ENCODE results near the gene LMTK2.

LMTK2 gene

DNA sequence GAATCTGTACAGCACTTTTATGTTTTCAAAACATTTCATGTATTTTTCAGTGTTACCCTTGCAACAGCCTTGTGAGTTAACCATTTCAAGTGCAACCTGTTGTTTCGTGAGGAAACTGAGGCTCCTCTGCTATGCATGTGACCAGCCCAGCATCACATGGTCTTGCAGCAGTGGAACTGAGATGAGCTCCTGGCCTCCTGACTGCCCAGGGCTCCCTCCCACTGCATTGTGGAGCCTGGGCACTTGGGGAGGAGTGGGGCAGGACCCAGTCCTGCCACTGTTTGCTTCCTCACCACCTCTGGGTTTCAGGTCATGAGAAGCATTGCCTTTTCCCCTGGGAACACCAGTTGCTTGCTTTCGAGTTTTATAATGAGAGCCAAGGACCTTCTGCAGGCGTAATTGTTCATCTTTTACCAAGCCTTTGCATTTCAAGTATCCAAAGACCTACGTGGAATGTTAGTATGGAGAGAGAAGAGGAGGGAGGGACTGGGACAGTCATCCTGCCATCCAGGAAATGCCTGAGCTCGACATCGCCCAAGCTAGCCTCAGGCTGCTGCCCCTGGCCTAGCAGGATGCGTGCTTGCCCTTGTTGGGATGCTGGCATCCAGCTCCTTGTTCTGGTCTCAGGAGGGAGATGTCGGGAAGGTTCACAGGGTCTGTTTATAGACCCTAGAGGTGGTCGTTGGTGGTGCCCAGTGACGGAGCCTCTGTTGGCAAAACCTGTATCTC is 72.3 kb downstream of the LMTK2 start:
- DNase-seq = no peak

DNA sequence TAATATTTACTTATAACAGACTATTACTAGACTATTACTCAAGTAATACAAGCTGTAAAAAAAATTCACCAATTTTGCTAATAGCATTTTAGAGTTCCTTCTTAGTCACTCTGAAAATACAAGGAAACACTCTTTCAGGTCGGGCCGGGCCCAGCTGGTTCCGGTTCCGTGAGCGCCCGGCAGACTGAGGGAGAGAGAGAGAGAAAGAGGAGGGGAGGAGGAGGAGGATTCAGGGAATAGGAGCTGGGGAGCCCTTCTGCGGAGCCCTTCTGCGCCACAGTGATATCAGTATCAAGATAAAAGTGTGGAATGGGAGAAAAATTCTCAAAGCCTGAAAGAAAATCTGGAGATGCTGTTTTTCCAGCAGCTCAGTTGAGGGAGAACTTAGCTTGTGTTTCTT is 74.1 kb downstream of the LMTK2 start:
- no peak for DNase-seq

DNA sequence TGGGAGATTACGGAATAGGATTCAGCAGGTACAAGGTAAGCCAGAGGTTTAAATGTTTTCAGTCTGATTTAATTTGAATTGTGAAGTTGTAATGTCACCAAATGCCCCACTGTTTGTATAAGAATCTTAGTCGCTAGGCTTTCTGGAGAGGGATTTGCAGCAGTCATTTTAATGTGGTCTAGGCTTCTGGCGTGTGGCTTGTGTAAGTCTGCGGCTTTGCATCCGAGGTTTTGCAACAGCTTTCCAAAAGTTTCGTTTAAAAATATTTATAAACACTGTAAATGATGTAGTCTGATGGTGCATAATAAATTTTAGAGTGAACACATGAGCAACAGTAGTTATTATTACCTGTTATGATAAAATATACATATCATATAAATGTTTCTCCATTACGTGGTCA is 78.4 kb downstream of the LMTK2 start:
- DNase-seq = no peak

DNA sequence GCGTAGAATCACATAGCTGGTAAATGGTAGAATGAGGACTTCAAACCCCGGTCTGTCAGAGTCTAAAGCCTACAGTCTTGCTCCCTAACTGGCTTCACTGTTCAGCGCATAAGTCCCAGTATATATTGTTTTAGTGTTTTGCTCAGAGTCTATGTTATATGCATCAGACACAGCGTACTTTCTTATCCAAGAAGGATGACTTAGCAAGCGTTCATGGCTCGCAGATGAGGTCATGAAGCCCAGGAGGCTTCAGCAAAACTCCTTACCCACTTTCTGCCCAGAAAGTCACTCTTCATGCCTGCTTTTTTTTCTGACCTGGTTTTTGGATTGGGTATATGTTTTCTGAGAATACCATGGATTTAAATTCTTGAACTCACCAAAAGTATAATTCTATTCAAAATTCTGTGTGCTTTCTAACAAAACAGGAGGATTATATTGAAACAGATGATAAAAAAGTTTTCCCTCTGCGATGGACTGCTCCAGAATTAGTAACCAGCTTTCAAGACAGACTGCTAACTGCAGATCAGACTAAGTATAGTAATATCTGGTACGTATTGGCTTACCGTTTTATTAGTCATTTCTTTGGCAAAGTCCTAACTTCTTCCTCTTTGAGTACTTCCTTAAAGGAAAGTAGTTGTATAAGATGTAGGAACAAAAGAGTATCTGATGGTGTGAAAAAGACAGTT is 79.9 kb downstream of the LMTK2 start:
- DNase-seq = no peak

DNA sequence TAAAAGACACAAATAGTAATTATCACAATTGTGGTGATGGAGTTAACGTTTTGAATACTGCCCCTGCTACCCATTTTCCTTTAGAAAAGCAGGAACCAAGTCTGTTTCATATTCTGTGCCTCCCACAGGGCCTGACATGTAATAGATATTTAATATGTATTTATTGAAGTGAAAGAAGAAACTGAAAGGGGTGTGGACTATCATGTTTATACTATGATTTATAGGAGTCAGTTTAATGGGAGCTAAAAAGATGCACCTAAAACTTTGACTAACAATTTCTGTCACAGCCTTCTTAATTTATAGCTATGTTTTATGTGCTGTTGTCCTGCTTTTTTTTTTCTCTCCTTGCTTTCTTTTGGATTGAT is 80.5 kb downstream of the LMTK2 start:
- no peak for DNase-seq

DNA sequence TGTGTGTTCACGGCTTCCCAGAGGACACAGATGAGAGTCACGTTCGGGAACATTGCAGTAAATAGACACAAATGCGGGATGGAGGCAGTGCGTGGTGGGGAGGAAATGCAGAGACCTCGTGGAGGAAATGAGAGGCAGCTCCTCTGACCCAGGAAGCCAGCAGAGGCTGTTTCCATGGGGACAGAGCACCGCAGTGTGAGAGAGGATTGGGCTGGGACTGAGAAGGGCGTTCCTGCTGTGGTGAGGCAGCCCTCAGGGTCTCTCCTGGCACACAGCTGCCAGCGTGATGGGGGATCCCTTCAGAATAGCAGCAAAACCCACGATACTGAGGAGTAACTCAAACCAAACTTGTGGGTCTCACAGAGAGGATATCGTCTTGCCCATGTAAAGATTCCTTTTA is 82.9 kb downstream of the LMTK2 start:
- DNase-seq = no peak

DNA sequence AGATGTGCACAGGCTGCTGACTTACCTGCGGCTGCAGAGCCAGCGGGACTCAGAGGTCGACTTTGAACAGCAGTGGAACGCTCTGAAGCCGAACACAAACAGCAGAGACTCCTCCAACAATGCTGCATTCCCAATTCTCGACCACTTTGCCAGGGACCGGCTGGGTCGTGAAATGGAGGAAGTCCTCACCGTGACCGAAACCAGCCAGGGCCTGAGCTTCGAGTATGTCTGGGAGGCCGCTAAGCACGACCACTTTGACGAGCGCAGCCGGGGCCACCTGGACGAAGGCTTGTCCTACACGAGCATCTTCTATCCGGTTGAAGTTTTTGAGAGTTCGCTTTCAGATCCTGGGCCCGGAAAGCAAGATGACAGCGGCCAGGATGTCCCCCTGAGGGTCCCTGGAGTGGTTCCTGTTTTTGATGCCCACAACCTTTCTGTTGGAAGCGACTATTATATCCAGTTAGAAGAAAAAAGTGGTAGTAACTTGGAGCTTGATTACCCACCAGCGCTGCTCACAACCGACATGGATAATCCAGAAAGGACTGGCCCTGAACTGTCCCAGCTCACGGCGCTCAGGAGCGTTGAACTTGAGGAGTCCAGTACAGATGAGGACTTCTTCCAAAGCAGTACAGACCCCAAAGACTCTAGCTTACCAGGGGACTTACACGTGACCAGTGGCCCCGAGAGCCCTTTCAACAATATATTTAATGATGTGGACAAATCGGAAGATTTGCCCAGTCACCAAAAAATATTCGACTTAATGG is 85.2 kb downstream of the LMTK2 start:
- no peak for DNase-seq

DNA sequence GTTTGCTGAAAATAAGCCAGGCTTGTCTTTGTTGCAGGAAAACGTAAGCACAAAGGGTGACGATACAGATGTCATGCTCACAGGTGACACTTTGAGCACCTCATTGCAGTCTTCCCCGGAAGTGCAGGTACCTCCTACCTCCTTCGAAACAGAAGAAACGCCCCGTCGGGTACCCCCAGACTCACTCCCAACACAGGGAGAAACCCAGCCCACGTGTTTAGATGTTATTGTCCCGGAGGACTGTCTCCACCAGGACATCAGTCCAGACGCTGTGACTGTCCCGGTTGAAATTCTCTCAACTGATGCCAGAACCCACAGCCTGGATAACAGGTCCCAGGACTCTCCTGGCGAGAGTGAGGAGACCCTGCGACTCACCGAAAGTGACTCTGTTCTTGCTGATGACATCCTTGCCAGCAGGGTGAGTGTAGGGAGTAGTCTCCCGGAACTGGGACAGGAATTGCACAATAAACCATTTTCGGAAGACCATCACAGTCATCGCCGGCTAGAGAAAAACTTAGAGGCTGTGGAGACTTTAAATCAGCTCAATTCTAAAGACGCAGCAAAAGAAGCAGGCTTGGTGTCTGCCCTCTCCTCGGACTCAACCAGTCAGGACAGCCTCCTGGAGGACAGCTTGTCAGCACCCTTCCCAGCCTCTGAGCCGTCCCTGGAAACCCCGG is 86.3 kb downstream of the LMTK2 start:
- DNase-seq = no peak

DNA sequence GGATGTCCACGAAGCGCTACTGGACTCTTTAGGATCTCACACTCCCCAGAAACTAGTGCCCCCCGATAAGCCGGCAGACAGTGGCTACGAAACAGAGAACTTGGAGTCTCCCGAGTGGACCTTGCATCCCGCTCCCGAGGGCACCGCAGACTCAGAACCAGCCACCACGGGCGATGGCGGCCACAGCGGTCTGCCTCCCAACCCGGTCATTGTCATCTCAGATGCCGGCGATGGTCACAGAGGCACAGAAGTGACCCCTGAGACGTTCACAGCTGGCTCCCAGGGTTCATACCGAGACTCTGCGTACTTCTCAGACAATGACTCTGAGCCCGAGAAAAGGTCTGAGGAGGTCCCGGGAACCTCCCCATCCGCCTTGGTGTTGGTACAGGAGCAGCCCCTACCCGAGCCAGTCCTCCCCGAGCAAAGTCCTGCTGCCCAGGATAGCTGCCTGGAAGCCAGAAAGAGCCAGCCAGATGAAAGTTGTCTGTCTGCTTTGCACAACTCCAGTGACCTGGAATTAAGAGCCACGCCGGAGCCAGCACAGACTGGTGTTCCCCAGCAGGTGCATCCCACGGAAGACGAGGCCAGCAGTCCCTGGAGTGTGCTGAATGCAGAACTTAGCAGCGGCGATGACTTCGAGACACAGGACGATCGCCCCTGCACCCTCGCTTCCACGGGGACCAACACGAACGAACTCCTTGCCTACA is 87.0 kb downstream of the LMTK2 start:
- no peak for DNase-seq

DNA sequence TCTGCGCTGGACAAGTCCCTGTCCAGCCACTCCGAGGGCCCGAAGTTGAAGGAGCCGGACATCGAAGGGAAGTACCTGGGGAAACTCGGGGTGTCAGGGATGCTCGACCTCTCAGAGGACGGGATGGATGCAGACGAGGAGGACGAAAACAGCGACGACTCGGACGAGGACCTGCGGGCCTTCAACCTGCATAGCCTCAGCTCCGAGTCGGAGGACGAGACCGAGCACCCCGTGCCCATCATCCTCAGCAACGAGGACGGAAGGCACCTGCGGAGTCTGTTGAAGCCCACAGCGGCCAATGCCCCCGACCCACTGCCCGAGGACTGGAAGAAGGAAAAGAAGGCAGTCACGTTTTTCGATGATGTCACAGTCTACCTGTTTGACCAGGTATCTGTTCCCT is 87.5 kb downstream of the LMTK2 start:
- DNase-seq = no peak

DNA sequence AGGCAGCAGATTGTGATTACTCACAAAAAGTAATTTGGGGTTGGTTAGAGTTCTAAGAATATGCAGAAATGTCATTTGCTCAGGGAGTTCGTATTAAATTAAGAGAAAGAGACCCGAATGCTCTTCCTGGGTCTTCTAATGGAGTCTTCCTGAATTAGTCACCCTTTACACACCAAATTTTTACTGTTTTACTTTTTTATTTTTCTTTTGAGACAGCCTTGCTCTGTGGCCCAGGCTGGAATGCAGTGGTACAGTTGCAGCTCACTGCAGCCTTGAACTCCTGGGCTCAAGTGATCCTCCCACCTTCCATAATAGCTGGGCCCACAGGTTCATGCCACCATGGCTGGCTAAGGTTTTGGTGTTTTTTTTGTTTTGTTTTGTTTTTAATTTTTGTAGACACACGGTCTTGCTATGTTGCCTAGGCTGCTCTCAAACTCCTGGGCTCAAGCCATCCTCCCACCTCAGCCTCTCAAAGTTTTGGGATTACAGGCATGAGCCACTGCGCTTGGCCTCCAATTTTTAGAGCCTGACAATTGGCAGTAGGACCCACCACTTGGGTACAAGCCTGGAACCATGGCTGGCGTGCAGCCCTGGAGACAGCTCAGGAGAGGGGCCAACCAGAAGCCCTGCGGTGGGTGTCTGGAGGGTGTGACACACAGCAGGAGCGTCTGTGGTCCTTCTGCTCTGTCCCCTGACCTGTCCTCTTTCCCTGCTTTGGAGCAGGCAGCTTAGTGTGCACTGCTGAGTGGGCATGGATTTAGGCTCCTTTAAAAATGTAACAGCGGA is 88.2 kb downstream of the LMTK2 start:
- no peak for DNase-seq

DNA sequence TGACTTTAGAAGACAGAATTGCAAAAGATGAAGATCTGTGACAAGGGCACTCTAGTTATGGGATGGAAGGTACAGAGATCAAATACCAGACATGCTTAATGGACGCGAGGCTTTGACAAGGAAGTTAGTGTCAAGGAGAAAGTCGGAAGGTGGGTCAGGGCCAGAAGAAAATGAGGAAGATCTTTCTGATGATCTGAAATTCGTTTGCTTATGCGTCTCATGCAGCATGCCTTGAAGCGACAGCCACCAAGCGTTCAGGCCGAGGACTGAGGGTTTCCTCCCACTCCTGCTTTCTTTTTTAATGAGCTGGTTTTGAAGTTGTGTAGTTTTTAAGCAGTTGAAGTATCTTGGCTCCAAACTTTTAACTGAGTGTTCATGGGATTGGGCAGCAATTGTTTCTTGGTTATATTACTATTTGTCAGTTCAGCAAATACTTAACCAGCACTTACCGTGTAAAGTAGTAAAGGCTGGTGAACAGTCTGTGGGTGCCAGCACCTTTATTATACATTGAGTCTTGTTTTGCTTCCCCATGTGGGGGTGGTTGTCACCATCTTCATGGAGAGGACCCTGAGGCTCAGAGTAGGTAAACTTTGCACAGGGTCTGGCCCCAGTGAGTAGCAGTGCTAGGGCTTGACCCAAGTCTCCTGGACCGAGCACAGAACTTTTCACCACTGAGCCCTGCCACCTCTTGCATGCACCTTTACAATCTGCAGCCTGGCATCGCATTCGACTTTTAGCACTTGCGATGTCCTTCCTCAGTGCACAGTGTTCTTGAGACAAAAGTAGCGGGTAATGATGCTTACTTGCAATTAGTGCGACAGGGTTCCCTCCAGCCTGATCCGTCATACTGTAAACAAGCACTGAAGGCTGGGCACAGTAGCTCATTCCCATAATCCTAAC is 90.3 kb downstream of the LMTK2 start:
- no peak for DNase-seq

DNA sequence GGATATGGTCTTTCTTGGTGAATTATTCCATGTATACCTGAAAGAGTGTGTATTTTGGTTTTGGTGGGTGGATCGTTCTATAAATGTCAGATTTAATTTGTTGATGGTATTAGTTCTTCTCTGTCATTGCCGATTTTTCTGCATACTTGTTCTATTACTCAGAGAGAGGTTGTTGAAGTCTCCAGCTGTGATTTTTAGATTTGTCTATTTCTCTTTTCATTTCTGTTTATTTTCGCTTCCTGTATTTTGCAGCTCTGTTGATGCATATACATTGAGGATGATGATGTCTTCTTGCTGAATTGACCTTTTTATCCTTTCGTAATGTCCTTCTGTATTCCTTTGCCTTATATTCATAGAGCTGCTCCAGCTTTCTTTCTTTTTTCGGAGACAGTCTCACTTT is 92.5 kb downstream of the LMTK2 start:
- no peak for DNase-seq

DNA sequence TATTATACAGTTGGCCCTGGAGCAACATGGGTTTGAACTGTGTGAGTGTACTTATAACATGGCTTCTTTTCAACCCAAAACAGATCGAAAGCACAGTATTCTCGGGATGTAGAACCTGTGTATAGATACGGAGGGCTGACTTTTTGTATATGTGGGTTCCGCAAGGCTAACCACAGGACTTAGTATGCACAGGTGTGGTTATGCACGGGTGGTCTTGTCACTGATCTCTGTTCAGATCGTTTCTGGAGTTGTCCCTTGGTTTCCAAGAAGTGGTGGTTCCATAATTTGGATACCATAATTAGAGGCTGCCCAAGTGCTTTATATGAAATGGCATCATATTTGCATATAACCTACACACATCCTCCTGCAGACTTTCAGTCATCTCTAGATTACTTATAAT is 93.7 kb downstream of the LMTK2 start:
- DNase-seq = no peak

DNA sequence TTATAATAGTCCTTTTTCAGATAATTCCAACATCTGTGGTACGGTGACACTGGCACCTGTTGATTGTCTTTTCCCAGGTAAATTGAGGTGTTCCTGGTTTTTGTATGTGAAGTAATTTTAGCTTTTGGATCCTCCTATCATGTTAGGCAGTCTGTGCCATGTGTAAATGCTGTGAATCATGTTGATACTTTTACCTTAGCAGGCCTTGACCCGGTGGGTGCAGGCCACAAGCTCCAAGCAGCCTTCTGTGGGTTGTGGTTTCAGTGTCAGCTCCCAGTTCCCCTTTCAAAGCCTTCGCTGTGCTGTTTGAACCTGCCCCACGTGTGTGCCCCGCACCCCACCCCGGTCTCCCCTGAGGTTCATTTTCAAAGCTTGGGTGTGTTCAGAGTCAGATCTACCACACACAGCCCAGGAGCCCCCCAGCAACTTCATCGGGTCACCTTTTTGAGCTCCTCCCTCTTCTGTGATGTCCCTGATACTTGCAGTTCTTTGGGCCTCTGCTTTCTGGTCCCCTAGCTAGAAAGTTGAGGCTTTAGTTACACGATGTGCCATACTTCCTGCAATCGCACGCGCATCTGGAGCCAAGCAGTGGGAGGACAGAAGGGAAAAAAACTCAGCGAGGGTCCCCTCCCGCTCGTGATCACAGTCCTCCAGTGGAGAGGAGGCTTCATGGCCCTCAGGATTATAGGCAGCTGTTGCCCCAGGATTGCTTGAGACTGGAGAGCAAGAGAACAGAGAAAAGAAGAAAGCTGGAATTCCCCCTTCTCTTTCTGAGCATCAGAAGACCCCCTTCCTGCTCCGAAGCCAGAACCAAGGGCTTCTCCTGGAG is 95.9 kb downstream of the LMTK2 start:
- no peak for DNase-seq

DNA sequence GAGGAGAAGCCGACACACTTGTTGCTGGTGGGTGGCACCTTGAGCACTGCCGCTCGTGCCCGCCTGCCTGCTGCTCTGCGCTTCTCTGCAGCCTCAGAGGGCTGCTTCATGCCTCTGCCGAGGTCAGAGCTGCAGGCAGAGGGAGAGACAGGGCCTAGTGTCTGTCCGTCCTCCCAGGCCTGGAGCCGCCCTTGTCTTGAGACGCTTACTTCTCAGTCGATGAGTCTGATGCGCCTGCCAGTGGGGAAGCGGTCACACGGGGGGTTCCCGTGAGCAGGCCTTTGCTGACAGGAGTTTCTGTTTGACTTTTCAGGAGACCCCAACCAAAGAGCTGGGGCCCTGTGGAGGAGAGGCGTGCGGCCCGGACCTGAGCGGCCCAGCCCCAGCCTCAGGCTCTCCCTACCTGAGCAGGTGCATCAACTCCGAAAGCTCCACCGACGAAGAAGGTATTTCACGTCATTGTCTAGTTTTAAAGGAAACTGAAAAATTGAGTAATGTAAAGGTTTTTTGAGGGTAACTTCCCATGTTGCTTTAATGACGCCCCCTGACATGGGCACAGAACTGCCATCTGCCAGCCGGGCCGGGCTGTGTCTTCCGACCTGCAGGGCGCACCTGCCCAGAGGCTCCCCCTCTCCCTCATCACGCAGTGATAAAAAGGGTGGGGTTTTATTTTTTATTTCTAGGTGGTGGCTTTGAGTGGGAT is 96.8 kb downstream of the LMTK2 start:
- no peak for DNase-seq

DNA sequence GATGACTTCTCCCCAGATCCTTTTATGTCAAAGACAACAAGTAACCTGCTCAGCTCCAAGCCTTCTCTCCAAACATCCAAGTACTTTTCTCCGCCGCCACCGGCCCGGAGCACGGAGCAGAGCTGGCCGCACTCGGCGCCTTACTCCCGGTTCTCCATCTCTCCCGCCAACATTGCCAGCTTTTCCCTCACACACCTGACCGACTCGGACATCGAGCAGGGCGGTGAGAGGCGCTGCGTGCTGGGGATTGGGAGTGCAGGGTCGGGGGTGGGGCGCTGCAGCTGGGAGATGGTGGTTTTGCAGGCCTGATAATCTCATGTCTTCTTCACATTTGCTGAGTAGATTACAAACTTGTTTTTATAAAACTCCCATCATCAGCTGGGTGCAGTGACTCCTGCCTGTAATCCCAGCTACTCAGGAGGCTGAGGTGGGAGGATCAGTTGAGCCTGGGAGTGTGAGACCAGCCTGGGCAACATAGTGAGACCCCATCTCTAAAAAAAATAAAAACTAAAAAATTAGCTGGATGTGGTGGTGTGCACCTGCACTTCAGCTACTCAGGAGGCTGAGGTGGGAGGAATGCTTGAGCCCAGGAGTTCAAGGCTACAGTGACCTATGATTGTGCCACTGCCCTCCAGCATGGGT is 97.4 kb downstream of the LMTK2 start:
- no peak for DNase-seq

DNA sequence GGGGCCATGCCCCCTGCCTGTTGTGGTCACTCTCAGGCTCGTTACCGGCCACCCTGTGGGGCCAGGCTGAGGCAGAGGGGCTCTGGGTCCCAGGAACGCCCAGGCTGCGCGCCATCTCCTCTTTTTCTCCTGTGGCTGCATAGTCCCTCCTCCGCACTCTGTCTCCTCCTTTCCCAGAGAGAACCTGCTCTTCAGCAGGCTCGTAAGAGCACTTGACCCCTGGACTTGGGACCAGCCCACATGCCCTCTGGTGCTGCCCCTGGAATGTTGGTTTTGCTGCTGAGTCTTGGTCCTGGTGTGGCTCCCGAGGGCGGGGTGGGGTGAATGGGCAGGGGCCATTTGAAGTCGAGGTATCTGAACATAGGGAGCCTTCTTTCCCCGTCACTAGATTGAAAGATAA is 98.0 kb downstream of the LMTK2 start:
- no peak for DNase-seq
